GM23338 (cell line): ENCODE data around the gene CAPN15. TPM values are rescaled to one million over a fixed set of nuclear protein-coding genes. Genes with fewer than 3 reads are reported as not detected.

Source experiments
- ATAC-seq: fragments of 200-7000 bp; cut with Tn5 transposase; 3 replicates; pipeline ENCODE4 v1.9.1; 2020
- DNase-seq: peaks from one replicate; pipeline ENCODE4 v3.0.0-alpha.2; 2015; ENCODE audit warnings: low spot score
- H2AFZ ChIP-seq: fragments of 200-600 bp; sonication (generic); 2 replicates; pipeline ENCODE4 v1.8.0; 2016; ENCODE audit warnings: antibody characterized with exemption, mild to moderate bottlenecking, moderate library complexity
- H3F3A ChIP-seq: fragments of 200-600 bp; sonication (generic); replicated peaks from 2 replicates; pipeline ENCODE4 v1.8.0; 2017; ENCODE audit warnings: antibody characterized with exemption, mixed run types, low read depth
- H3K27ac ChIP-seq: fragments of 200-600 bp; sonication (generic); 2 replicates; pipeline ENCODE4 v1.6.1; 2016; ENCODE audit warnings: low read depth
- H3K27me3 ChIP-seq: fragments of 200-600 bp; sonication (generic); 2 replicates; pipeline ENCODE4 v1.8.0; 2016; ENCODE audit warnings: mild to moderate bottlenecking, mixed run types, moderate library complexity; ENCODE audit not compliant: insufficient read depth
- H3K36me3 ChIP-seq: fragments of 200-600 bp; sonication (generic); 2 replicates; pipeline ENCODE4 v1.8.0; 2016; ENCODE audit warnings: mild to moderate bottlenecking; ENCODE audit not compliant: insufficient read depth
- H3K4me1 ChIP-seq: fragments of 200-600 bp; sonication (generic); 2 replicates; pipeline ENCODE4 v1.8.0; 2016; ENCODE audit warnings: mild to moderate bottlenecking, moderate library complexity; ENCODE audit not compliant: insufficient read depth
- H3K4me2 ChIP-seq: fragments of 200-600 bp; sonication (generic); 2 replicates; pipeline ENCODE4 v1.7.1; 2017; ENCODE audit warnings: mixed run types
- H3K4me3 ChIP-seq: fragments of 200-600 bp; sonication (generic); 2 replicates; pipeline ENCODE4 v1.6.1; 2016; ENCODE audit warnings: mixed run types
- H3K79me2 ChIP-seq: fragments of 200-600 bp; sonication (generic); replicated peaks from 2 replicates; pipeline ENCODE4 v1.8.0; 2017; ENCODE audit warnings: mild to moderate bottlenecking; ENCODE audit not compliant: insufficient read depth
- H3K9me2 ChIP-seq: fragments of 200-600 bp; sonication (generic); 2 replicates; pipeline ENCODE4 v1.8.0; 2017; ENCODE audit not compliant: insufficient read depth
- H4K20me1 ChIP-seq: fragments of 200-600 bp; sonication (generic); replicated peaks from 2 replicates; pipeline ENCODE4 v1.8.0; 2017; ENCODE audit warnings: mild to moderate bottlenecking; ENCODE audit not compliant: insufficient read depth
- H3K27ac Mint-ChIP-seq: 2 replicates; pipeline ENCODE4 v1.8.0; 2020; ENCODE audit warnings: inconsistent platforms, mild to moderate bottlenecking, moderate library complexity, mixed read lengths
- H3K27me3 Mint-ChIP-seq: 3 replicates; pipeline ENCODE4 v1.8.0; 2022; ENCODE audit warnings: low read depth, mild to moderate bottlenecking, moderate library complexity, mixed read lengths, inconsistent platforms; ENCODE audit not compliant: insufficient read depth, poor library complexity
- H3K36me3 Mint-ChIP-seq: 3 replicates; pipeline ENCODE4 v1.8.0; 2021; ENCODE audit warnings: low read depth, mild to moderate bottlenecking, inconsistent platforms, moderate library complexity, mixed read lengths
- H3K4me1 Mint-ChIP-seq: 3 replicates; pipeline ENCODE4 v1.8.0; 2020; ENCODE audit warnings: mild to moderate bottlenecking, inconsistent platforms, mixed read lengths
- H3K4me3 Mint-ChIP-seq: 3 replicates; pipeline ENCODE4 v1.8.0; 2021; ENCODE audit warnings: moderate library complexity, mild to moderate bottlenecking, inconsistent platforms, mixed read lengths
- H3K9me3 Mint-ChIP-seq: 3 replicates; pipeline ENCODE4 v1.8.0; 2020; ENCODE audit warnings: moderate library complexity, mild to moderate bottlenecking, inconsistent platforms, mixed read lengths
- CREB1 ChIP-seq: fragments of 250-450 bp; sonication (Bioruptor Pico); IDR thresholded peaks from 2 replicates; pipeline ENCODE4 v1.5.0; 2020; ENCODE audit warnings: low read depth, mild to moderate bottlenecking, moderate library complexity
- CTCF ChIP-seq, 2 experiments: fragments of 200-600 bp in 1 of 2; sonication (generic) in 1 of 2; conservative IDR thresholded peaks; 2 replicates each; pipeline versions ENCODE4 v1.5.1 to v1.6.1; 2016 to 2017; ENCODE audit warnings: antibody characterized with exemption in 2 of 2, low read depth in 2 of 2, mild to moderate bottlenecking in 2 of 2, moderate library complexity in 1 of 2
- EZH2phosphoT487 ChIP-seq: fragments of 200-600 bp; sonication (generic); IDR thresholded peaks from one replicate; pipeline ENCODE4 v1.8.1; 2018; ENCODE audit warnings: antibody characterized with exemption; ENCODE audit not compliant: unreplicated experiment
- JUNB ChIP-seq: IDR thresholded peaks from one replicate; pipeline ENCODE4 v1.6.1; 2016; ENCODE audit warnings: antibody characterized with exemption; ENCODE audit not compliant: unreplicated experiment
- NANOG ChIP-seq: IDR thresholded peaks from 2 replicates; pipeline ENCODE4 v1.6.1; 2016; ENCODE audit warnings: antibody characterized with exemption, borderline replicate concordance
- POLR2AphosphoS5 ChIP-seq: IDR thresholded peaks from 2 replicates; pipeline ENCODE4 v1.6.1; 2016; ENCODE audit warnings: antibody characterized with exemption, low read depth
- REST ChIP-seq: IDR thresholded peaks from one replicate; pipeline ENCODE4 v1.6.1; 2018; ENCODE audit warnings: antibody characterized with exemption; ENCODE audit not compliant: unreplicated experiment
- STAT1 ChIP-seq: IDR thresholded peaks from one replicate; pipeline ENCODE4 v1.6.1; 2016; ENCODE audit warnings: antibody characterized with exemption; ENCODE audit not compliant: unreplicated experiment
- ZNF114 ChIP-seq: fragments of 250-450 bp; sonication (Bioruptor Pico); IDR thresholded peaks from 2 replicates; pipeline ENCODE4 v1.5.0; 2020; ENCODE audit warnings: mild to moderate bottlenecking, moderate library complexity
- ZNF331 ChIP-seq: fragments of 250-450 bp; sonication (Bioruptor Pico); IDR thresholded peaks from 2 replicates; pipeline ENCODE4 v1.5.0; 2020; ENCODE audit warnings: low read depth, mild to moderate bottlenecking, moderate library complexity
- polyA plus RNA-seq: library from polyadenylated mRNA; unstranded; fragments of >200 nt; fragmentation: Nextera tagmentation; extraction: Ambion mirVana; gene quantifications from 2 replicates; pipeline ENCODE4 v1.2.1, GENCODE V29; 2016
- total RNA-seq: library from RNA; depleted of rRNA; stranded (reverse); fragments of >200 nt; shearing (Covaris generic); gene quantifications from 2 replicates; pipeline ENCODE4 v1.2.3, GENCODE V29; 2014

Gene CAPN15
- total and polyA plus RNA-seq, 2 experiments from 2014 or later: 27.3 to 164 TPM

GRCh38 chr16:567373-568256 is 40.1 kb downstream of the CAPN15 start:
- Histone ChIP-seq H4K20me1 (no peaks in the 10 kb centered on the region), H3K4me1 (peaks cover 17% of the 10 kb centered on the region), H3K27me3 (no peaks in the 10 kb centered on the region), H3K27ac (no peak overlapping the region), H2AFZ (0 out of 2 replicates have a peak overlapping the region, but pooled peaks have one; percentile 78), H3F3A (0 out of 2 replicates have a peak, but pooled peaks cover 11% of the 10 kb centered on the region), H3K9me2 (no peaks in the 10 kb centered on the region), H3K4me2 (peak overlapping the region; percentile 32; the same call in 1 of the 2 replicates), H3K4me3 (no peak overlapping the region), H3K36me3 (no peaks in the 10 kb centered on the region), H3K79me2 (peaks cover 8% of the 10 kb centered on the region)
- H3K36me3 Mint-ChIP-seq: no peaks in the 10 kb centered on the region; the same call in 2 of the 3 replicates
- no peak for TF ChIP-seq CTCF (conservative IDR thresholded peaks at IDR 0.05; ENCODE audit: low read depth in 2 of 2)
- H3K4me1 Mint-ChIP-seq: peaks cover 6% of the 10 kb centered on the region; the same call in 2 of the 3 replicates
- peaks cover 3% of the 10 kb centered on the region for H3K27me3 Mint-ChIP-seq
- no peak for ATAC-seq
- no peak overlapping the region for H3K27ac Mint-ChIP-seq
- H3K4me3 Mint-ChIP-seq: 0 out of 3 replicates have a peak overlapping the region, but pooled peaks have one; percentile 6
- H3K9me3 Mint-ChIP-seq: no peaks in the 10 kb centered on the region
- no peak for DNase-seq

GRCh38 chr16:568401-569258 is 41.1 kb downstream of the CAPN15 start:
- Histone ChIP-seq H2AFZ (peak overlapping the region; percentile 91; the same call in 1 of the 2 replicates), H3K36me3 (no peaks in the 10 kb centered on the region), H4K20me1 (no peaks in the 10 kb centered on the region), H3K4me3 (peak overlapping the region; percentile 93), H3K27me3 (no peaks in the 10 kb centered on the region), H3K9me2 (no peaks in the 10 kb centered on the region), H3K4me1 (peaks cover 17% of the 10 kb centered on the region), H3K4me2 (peak overlapping the region; percentile 88), H3K79me2 (peaks cover 8% of the 10 kb centered on the region), H3F3A (0 out of 2 replicates have a peak, but pooled peaks cover 11% of the 10 kb centered on the region), H3K27ac (peak overlapping the region; percentile 66; the same call in 1 of the 2 replicates)
- Mint-ChIP-seq H3K9me3 (no peaks in the 10 kb centered on the region), H3K4me1 (peaks cover 6% of the 10 kb centered on the region; the same call in 2 of the 3 replicates), H3K4me3 (peak overlapping the region; percentile 80), H3K27me3 (peaks cover 3% of the 10 kb centered on the region), H3K36me3 (no peaks in the 10 kb centered on the region; the same call in 2 of the 3 replicates), H3K27ac (no peak overlapping the region; the same call in 1 of the 2 replicates)
- DNase-seq (no peak), ATAC-seq (no peak)
- no peak for TF ChIP-seq REST
- no peak for TF ChIP-seq STAT1
- no peak for TF ChIP-seq NANOG
- no peak for TF ChIP-seq JUNB
- no peak for TF ChIP-seq EZH2phosphoT487
- no peak for TF ChIP-seq CTCF (conservative IDR thresholded peaks at IDR 0.05; ENCODE audit: low read depth in 2 of 2)
- no peak for TF ChIP-seq ZNF114 (CRISPR knock-in tag)
- TF ChIP-seq POLR2AphosphoS5: no peak
- TF ChIP-seq CREB1 (CRISPR knock-in tag): no peak
- no peak for TF ChIP-seq ZNF331 (CRISPR knock-in tag)
